Measurements from ENCODE around the gene PTDSS2. TPM values are rescaled to one million over a fixed set of nuclear protein-coding genes. Genes with fewer than 3 reads are reported as not detected.
A peak's percentile ranks its signal among the peaks of the same experiment; 100 is the strongest.

Gene PTDSS2
- total RNA-seq, 2 experiments from 2014 or later: 24.6 to 26.1 TPM

GRCh38 chr11:492427-493226 is 42.5 kb downstream of the PTDSS2 start:
- Mint-ChIP-seq H3K9me3 (ENCODE audit: insufficient read depth) (no peaks in the 10 kb centered on the region), H3K27me3 (ENCODE audit: low read depth) (no peaks in the 10 kb centered on the region), H3K27ac (no peak overlapping the region), H3K4me1 (ENCODE audit: low read depth) (peaks cover 11% of the 10 kb centered on the region), H3K36me3 (ENCODE audit: low read depth) (peaks cover 17% of the 10 kb centered on the region), H3K4me3 (no peak overlapping the region)
- ChIA-PET CTCF (interaction anchor here (1.1 kb wide), 1 partner anchor 43 kb away, joined by 3 read pairs; the partner anchor contains the start of gene PTDSS2), POLR2A (interaction anchor here (0.6 to 1.6 kb wide), 2 partner anchors 54 to 1358 kb away, joined by 4 read pairs; no protein-coding TSS in a partner anchor)
- no peak for ATAC-seq
- no peak for DNase-seq

DNA sequence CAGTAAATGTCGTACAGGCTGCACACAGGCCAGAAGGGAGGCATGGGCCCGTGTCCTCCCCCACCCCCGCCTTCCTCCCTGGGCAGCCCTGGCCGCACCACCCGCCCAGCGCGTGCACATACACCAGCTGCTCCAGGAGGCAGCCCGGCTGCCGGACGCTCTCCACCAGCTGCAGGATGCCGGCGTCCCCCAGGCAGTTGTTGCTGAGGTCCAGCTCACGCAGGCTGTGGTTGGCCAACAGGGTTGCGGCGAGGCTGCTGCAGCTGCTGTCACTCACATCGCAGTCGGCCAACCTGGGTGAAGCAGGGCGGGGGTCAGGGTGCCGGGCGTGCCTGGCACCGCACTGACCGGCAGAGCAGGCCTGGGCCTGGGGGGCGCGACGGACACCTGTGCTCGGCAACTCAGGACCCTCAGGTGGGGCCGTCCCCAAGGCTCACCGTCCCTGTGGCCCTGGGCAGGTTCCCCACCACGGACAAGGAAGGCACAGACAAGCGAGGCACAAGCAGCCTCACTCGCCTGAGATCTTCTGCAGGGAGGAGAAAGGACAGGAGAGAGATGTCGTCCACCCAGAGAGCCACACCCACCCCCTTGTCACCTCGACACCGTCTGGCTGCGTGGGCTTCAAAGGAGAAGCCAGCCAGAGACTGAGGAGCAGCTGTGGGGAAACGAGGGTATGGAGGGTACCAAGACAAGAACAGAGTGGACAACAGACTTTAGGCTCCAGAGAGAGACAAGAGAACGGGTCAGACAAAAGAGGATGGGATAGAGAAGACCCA is 44.9 kb downstream of the PTDSS2 start:
- ChIA-PET CTCF (no interaction called here), POLR2A (no interaction called here)
- DNase-seq (no peak), ATAC-seq (no peak)
- Mint-ChIP-seq H3K27me3 (ENCODE audit: low read depth) (no peaks in the 10 kb centered on the region), H3K36me3 (ENCODE audit: low read depth) (peaks cover 33% of the 10 kb centered on the region), H3K4me3 (no peak overlapping the region), H3K27ac (peak overlapping the region; percentile 10), H3K4me1 (ENCODE audit: low read depth) (peaks cover 15% of the 10 kb centered on the region), H3K9me3 (ENCODE audit: insufficient read depth) (no peaks in the 10 kb centered on the region)

- Mint-ChIP-seq H3K27ac (peak overlapping the region; percentile 10), H3K4me3 (no peak overlapping the region), H3K36me3 (ENCODE audit: low read depth) (peaks cover 36% of the 10 kb centered on the region), H3K27me3 (ENCODE audit: low read depth) (no peaks in the 10 kb centered on the region), H3K9me3 (ENCODE audit: insufficient read depth) (no peaks in the 10 kb centered on the region), H3K4me1 (ENCODE audit: low read depth) (peaks cover 15% of the 10 kb centered on the region)
- DNase-seq: no peak
- no peak for ATAC-seq
- ChIA-PET POLR2A (no interaction called here), CTCF (no interaction called here)
Measured at GRCh38 chr11:495537-495931, 45.5 kb downstream of the PTDSS2 start.

- Mint-ChIP-seq H3K27me3 (ENCODE audit: low read depth) (no peaks in the 10 kb centered on the region), H3K36me3 (ENCODE audit: low read depth) (peaks cover 39% of the 10 kb centered on the region), H3K4me3 (no peak overlapping the region), H3K27ac (no peak overlapping the region), H3K4me1 (ENCODE audit: low read depth) (peaks cover 15% of the 10 kb centered on the region), H3K9me3 (ENCODE audit: insufficient read depth) (no peaks in the 10 kb centered on the region)
- ATAC-seq: no peak
- POLR2A ChIA-PET: no interaction called here
- no peak for DNase-seq
- CTCF ChIA-PET: no interaction called here
Measured at GRCh38 chr11:496834-497564, 46.9 kb downstream of the PTDSS2 start.

DNA sequence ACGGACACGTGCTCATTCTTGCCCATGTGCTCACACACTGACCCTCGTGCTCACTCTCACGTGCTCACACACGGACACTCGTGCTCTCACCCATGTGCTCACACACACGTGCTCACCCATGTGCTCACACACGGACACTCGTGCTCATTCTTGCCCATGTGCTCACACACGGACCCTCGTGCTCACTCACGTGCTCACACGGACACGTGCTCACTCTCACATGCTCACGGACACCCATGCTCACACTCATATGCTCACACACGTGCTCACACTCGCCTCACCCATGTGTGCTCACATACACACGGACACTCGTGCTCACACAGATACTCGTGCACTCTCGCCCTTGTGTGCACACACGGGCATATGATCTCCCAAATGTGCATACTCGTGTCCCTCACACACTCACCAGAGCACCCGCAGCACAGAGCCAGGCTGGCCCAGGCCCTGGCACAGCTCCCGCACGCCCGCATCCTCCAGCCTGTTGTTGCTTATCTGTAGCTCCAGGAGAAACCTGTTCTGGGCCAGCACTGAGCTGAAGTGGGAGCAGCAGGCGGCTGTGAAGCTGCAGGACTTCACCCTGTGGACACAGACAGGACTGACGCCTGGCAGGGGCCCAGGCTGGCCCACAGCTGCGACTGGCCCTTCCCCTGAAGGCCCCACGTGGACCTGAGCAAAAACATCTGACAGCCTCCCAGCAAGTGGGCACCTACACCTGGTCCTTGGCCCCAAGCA is 47.7 kb downstream of the PTDSS2 start:
- Mint-ChIP-seq H3K36me3 (ENCODE audit: low read depth) (peaks cover 39% of the 10 kb centered on the region), H3K27ac (peak overlapping the region; percentile 62), H3K4me3 (no peak overlapping the region), H3K4me1 (ENCODE audit: low read depth) (peaks cover 15% of the 10 kb centered on the region), H3K9me3 (ENCODE audit: insufficient read depth) (no peaks in the 10 kb centered on the region), H3K27me3 (ENCODE audit: low read depth) (no peaks in the 10 kb centered on the region)
- ChIA-PET CTCF (no interaction called here), POLR2A (interaction anchor here (1.0 kb wide), 1 partner anchor 9 kb away, joined by 3 read pairs; the partner anchor contains the start of gene RNH1)
- ATAC-seq: no peak
- DNase-seq: no peak

DNA sequence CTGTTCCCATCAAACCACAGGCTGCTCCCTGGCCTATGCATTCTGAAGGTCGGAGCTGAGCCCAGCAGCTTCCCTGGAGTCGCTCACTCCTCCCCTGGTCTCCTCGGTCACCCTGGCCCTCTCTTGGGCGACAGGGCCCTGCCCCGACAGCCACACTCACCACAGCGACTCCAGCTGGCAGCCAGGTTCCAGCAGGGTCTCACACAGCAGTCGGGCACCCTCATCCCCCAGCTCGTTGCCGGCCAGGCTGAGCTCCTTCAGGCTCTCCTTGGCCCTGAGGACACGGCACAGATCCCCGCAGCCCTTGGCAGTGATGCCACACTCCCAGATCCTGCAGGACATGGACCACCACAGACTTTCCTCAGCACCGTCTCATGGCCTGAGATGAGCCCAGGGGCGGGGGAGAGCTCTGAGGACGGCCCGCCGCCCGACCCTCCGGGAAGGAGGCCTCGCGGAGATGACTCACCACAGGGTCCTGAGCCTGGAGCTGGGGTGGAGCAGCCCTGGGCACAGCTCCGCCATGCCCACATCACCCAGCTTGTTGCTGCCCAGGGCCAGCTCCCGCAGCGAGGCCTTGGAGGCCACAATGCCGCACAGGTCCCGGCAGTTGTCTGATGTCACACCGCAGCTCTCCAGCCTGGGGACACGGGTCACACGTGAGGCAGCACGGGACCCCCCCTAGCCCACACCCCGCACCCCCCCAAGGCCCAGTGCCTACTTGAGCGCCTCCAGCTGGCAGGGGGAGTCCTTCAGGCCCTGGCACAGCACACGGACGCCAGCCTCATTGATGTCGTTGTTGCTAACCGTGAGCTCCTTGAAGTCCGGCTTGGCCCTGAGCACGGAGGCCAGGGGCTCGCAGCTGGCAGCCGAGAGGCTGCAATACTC is 48.5 kb downstream of the PTDSS2 start:
- Mint-ChIP-seq H3K27ac (no peak overlapping the region), H3K4me3 (no peak overlapping the region), H3K36me3 (ENCODE audit: low read depth) (peaks cover 39% of the 10 kb centered on the region), H3K4me1 (ENCODE audit: low read depth) (peaks cover 18% of the 10 kb centered on the region), H3K9me3 (ENCODE audit: insufficient read depth) (no peaks in the 10 kb centered on the region), H3K27me3 (ENCODE audit: low read depth) (no peaks in the 10 kb centered on the region)
- ChIA-PET CTCF (interaction anchor here (0.6 kb wide), 1 partner anchor 197 kb away, joined by 3 read pairs; the partner anchor contains the start of gene DEAF1), POLR2A (interaction anchor here (1.0 kb wide), 1 partner anchor 8 kb away, joined by 3 read pairs; the partner anchor contains the start of gene RNH1)
- DNase-seq (no peak), ATAC-seq (no peak)

DNA sequence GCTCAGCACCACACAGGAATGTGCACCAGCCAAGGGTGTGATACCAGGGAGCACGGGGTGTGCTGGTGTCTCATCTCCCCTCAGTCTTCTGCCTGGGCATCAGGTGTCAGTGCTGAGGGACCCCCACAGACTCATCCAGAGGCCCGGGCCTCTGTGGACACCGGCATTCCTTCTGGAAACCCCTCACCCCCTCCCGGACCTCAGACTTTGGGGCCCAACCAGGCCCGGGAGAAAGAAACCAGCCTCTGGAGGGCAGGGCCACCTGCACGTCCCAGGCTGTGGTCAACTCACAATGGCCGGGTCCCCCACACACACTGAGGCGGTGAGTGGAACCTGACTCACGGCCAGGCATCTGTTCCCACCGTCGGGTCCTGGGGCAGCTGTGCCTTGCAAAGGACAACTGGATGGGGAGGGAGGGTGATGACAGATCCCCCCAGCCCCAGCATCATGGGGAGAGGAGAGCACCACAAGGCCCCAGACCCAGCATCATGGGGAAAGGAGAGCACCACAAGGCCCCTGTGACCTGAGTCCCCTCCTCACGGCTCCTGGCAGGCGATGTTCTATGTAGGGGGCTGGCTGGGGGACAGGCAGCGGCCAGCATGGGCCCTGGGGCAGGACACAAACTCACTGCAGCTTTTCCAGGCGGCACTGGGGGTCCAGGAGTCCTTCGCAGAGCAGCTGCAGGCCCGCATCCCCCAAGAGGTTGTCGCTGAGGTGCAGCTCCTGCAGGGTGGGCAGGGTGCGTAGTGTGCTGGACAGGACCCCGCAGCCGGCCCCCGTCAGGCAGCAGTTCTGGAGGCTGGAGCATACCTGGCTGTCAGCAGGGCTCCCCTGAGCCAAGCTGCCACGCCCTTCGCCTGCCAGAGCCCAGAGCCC is 49.4 kb downstream of the PTDSS2 start:
- ChIA-PET POLR2A (no interaction called here), CTCF (interaction anchor here (0.6 to 0.7 kb wide), 2 partner anchors 19 to 196 kb away, joined by 3 read pairs; partner anchors contain the start of gene DEAF1)
- ATAC-seq (no peak), DNase-seq (no peak)
- Mint-ChIP-seq H3K4me1 (ENCODE audit: low read depth) (peaks cover 21% of the 10 kb centered on the region), H3K36me3 (ENCODE audit: low read depth) (peaks cover 37% of the 10 kb centered on the region), H3K27me3 (ENCODE audit: low read depth) (no peaks in the 10 kb centered on the region), H3K4me3 (no peak overlapping the region), H3K9me3 (ENCODE audit: insufficient read depth) (no peaks in the 10 kb centered on the region), H3K27ac (no peak overlapping the region)

GRCh38 chr11:501001-501682 is 51.1 kb downstream of the PTDSS2 start:
- no peak for DNase-seq
- peaks cover 36% of the 10 kb centered on the region for H3K4me1 Mint-ChIP-seq (ENCODE audit: low read depth)
- H3K9me3 Mint-ChIP-seq (ENCODE audit: insufficient read depth): no peaks in the 10 kb centered on the region
- no peak overlapping the region for H3K4me3 Mint-ChIP-seq
- H3K36me3 Mint-ChIP-seq (ENCODE audit: low read depth): peaks cover 39% of the 10 kb centered on the region
- POLR2A ChIA-PET: no interaction called here
- H3K27me3 Mint-ChIP-seq (ENCODE audit: low read depth): no peaks in the 10 kb centered on the region
- ATAC-seq: no peak
- CTCF ChIA-PET: interaction anchor here (1.7 kb wide), 1 partner anchor 18 kb away, joined by 7 read pairs; no protein-coding TSS in a partner anchor
- peak overlapping the region; percentile 28 for H3K27ac Mint-ChIP-seq

DNA sequence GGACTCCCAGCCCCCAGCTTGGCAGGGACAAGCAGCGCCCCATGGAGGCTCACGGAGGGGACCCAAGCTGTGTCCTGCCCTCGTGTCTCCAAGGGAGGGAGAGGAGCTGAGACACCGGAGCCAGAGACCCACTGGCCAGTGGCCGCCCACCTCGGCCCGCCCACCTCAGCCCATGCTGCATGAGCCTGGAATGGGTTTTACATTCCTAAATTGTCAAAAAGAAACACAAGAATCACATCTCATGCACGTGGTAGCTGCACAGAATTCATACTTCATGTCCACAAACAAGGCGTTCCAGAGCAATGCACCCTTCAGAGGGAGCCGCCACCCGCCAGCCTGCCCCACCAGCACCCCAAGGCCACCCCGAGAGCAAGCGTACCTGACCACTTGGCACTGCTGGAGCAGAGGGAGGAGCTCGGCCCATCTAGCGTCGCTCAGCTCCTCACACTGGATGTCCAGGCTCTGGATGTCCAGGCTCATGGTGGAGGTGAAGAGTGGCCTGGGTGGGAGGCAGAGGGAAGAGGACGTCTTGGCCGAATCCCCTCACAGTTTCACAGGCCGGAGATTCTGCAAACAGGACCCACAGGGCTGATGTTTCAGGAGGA is 51.7 kb downstream of the PTDSS2 start:
- Mint-ChIP-seq H3K27me3 (ENCODE audit: low read depth) (no peaks in the 10 kb centered on the region), H3K4me3 (no peak overlapping the region), H3K9me3 (ENCODE audit: insufficient read depth) (no peaks in the 10 kb centered on the region), H3K27ac (peak overlapping the region; percentile 39), H3K36me3 (ENCODE audit: low read depth) (peaks cover 40% of the 10 kb centered on the region), H3K4me1 (ENCODE audit: low read depth) (peaks cover 35% of the 10 kb centered on the region)
- POLR2A ChIA-PET: no interaction called here
- CTCF ChIA-PET: interaction anchor here (1.7 kb wide), 1 partner anchor 17 kb away, joined by 7 read pairs; no protein-coding TSS in a partner anchor
- DNase-seq: no peak
- ATAC-seq: no peak
